NCI-H345 treated with DMSO at 0.1 percent for 48 hours (cell line): Measurements from ENCODE around the gene IPO5.

Experiments
- DNase-seq: peaks from one replicate; lab custom pipeline; 2025; ENCODE audit not compliant: unreplicated experiment; lab: John Stamatoyannopoulos, UW

IPO5 gene

GRCh38 chr13:97953376-97953970, at the start of gene IPO5:
TSS of gene IPO5 (plus strand) at chr13:97953675. CDS start at chr13:97976697, 23,022 bp downstream.
- no peak for DNase-seq

- no peak for DNase-seq
Observed at GRCh38 chr13:97904059-97904458, 49.4 kb upstream of the IPO5 start.

- no peak for DNase-seq
Observed at GRCh38 chr13:97905517-97905916, 48.0 kb upstream of the IPO5 start.

- DNase-seq, result no peak
Observed at GRCh38 chr13:97911311-97912138, 42.0 kb upstream of the IPO5 start.

GRCh38 chr13:97912139-97912535, 41.3 kb upstream of the IPO5 start:
- no peak for DNase-seq

GRCh38 chr13:97913206-97913605, 40.3 kb upstream of the IPO5 start:
- no peak for DNase-seq

GRCh38 chr13:97914540-97914939, 38.9 kb upstream of the IPO5 start:
- no peak for DNase-seq

- DNase-seq, result no peak
Observed at GRCh38 chr13:97921176-97921816, 32.2 kb upstream of the IPO5 start.

GRCh38 chr13:97928301-97928700, 25.2 kb upstream of the IPO5 start:
- DNase-seq, result no peak

- no peak for DNase-seq
Observed at GRCh38 chr13:97932036-97932435, 21.4 kb upstream of the IPO5 start.

- DNase-seq, result no peak
Observed at GRCh38 chr13:97932647-97933046, 20.8 kb upstream of the IPO5 start.

- DNase-seq, result no peak
Observed at GRCh38 chr13:97933776-97934175, 19.7 kb upstream of the IPO5 start.

- no peak for DNase-seq
Observed at GRCh38 chr13:97934590-97934989, 18.9 kb upstream of the IPO5 start.

GRCh38 chr13:97935071-97935470, 18.4 kb upstream of the IPO5 start:
- DNase-seq, result no peak

GRCh38 chr13:97936036-97936435, 17.4 kb upstream of the IPO5 start:
- no peak for DNase-seq

- no peak for DNase-seq
Observed at GRCh38 chr13:97938706-97939475, 14.6 kb upstream of the IPO5 start.

GRCh38 chr13:97944396-97945029, 9.0 kb upstream of the IPO5 start:
- DNase-seq, result no peak

- DNase-seq, result no peak
Observed at GRCh38 chr13:97945342-97945741, 8.1 kb upstream of the IPO5 start.

GRCh38 chr13:97945792-97946419, 7.6 kb upstream of the IPO5 start:
- no peak for DNase-seq

- DNase-seq, result no peak
Observed at GRCh38 chr13:97946951-97947588, 6.4 kb upstream of the IPO5 start.
